CD4-positive, alpha-beta T cell (primary cell): Measurements from ENCODE around the gene GLB1L2. TPM values are rescaled to one million over a fixed set of nuclear protein-coding genes. Genes with fewer than 3 reads are reported as not detected.

ENCODE experiments used
- ATAC-seq: fragments of 200-7000 bp; cut with Tn5 transposase; one replicate; pipeline ENCODE4 v1.10.0; 2022; ENCODE audit warnings: mild to moderate bottlenecking; ENCODE audit not compliant: poor library complexity
- CTCF ChIA-PET: fragments of 350-600 bp; sonication (Branson Sonifier 250); formaldehyde crosslinking; loops from one replicate; lab custom pipeline; 2021; ENCODE audit warnings: antibody characterized with exemption, inconsistent platforms; lab: Charles Lee
- POLR2A ChIA-PET: fragments of 350-600 bp; sonication (Branson Sonifier 250); formaldehyde crosslinking; loops from one replicate; lab custom pipeline; 2021; ENCODE audit warnings: antibody characterized with exemption, inconsistent platforms; lab: Charles Lee
- DNase-seq, 14 experiments: peaks; one replicate each; pipeline ENCODE4 v3.0.0-alpha.2; 2013 to 2020; ENCODE audit warnings: mixed read lengths in 2 of 14
- H3K27ac ChIP-seq, 2 donors: one replicate each; pipeline versions ENCODE4 v1.5.1 to v1.7.0; 2013; ENCODE audit warnings: low read length in 2 of 2, low read depth in 1 of 2, mild to moderate bottlenecking in 1 of 2
- H3K27me3 ChIP-seq, 2 experiments: 1 replicate in 1 of 2; 2 replicates in 1 of 2; pipeline versions ENCODE4 v1.6.1 to v1.7.0; 2013; ENCODE audit warnings: low read length in 2 of 2, control low read depth in 1 of 2, mild to moderate bottlenecking in 1 of 2, moderate library complexity in 1 of 2; ENCODE audit not compliant: insufficient read depth in 2 of 2, control insufficient read depth in 1 of 2
- H3K36me3 ChIP-seq: one replicate; pipeline ENCODE4 v1.6.1; 2013; ENCODE audit warnings: low read length, control low read depth; ENCODE audit not compliant: insufficient read depth
- H3K4me1 ChIP-seq: one replicate; pipeline ENCODE4 v1.6.1; 2013; ENCODE audit warnings: low read length, control low read depth; ENCODE audit not compliant: insufficient read depth
- H3K4me3 ChIP-seq: one replicate; pipeline ENCODE4 v1.5.1; 2013; ENCODE audit warnings: mild to moderate bottlenecking, low read length, moderate library complexity
- H3K9me3 ChIP-seq, 2 experiments: 1 replicate in 1 of 2; 2 replicates in 1 of 2; pipeline versions ENCODE4 v1.6.1 to v1.7.0; 2013; ENCODE audit warnings: low read length in 2 of 2, mild to moderate bottlenecking in 2 of 2, control low read depth in 1 of 2, moderate library complexity in 1 of 2; ENCODE audit not compliant: control insufficient read depth in 1 of 2, insufficient read depth in 1 of 2
- H3K27ac Mint-ChIP-seq: one replicate; pipeline ENCODE4 v1.8.0; 2020; ENCODE audit warnings: mixed read lengths
- H3K27me3 Mint-ChIP-seq: one replicate; pipeline ENCODE4 v1.8.0; 2021; ENCODE audit warnings: mixed read lengths
- H3K36me3 Mint-ChIP-seq: one replicate; pipeline ENCODE4 v1.8.0; 2021; ENCODE audit warnings: low read depth, mixed read lengths
- H3K4me1 Mint-ChIP-seq: one replicate; pipeline ENCODE4 v1.8.0; 2021; ENCODE audit warnings: low read depth, mixed read lengths
- H3K4me3 Mint-ChIP-seq: one replicate; pipeline ENCODE4 v1.8.0; 2020; ENCODE audit warnings: mild to moderate bottlenecking, mixed read lengths
- H3K9me3 Mint-ChIP-seq: one replicate; pipeline ENCODE4 v1.8.0; 2020; ENCODE audit warnings: mixed read lengths
- CTCF ChIP-seq: fragments of 200-600 bp; IDR thresholded peaks from one replicate; pipeline ENCODE4 v1.8.0; 2022; ENCODE audit warnings: antibody characterized with exemption, mild to moderate bottlenecking
- intact Hi-C, 2 experiments: fragments of 100-400 bp; cut with DNase I in 1 of 2; cut with micrococcal nuclease in 1 of 2; formaldehyde crosslinking; loops; one replicate each; pipeline versions ENCODE4 v1.15.1 to v1.9.0; 2023 to 2025; cut with DNase I, micrococcal nuclease
- polyA plus RNA-seq, 2 donors: library from polyadenylated mRNA; unstranded; fragments of 120-200 nt; gene quantifications; one replicate each; pipeline ENCODE4 v1.2.1, GENCODE V29; 2013
- total RNA-seq, 174 experiments: library from RNA in 2 of 174; stranded (reverse) in 2 of 174; gene quantifications; one replicate each; pipeline ENCODE4 v1.2.3 and lab custom pipeline; 2021 to 2026

The GLB1L2 gene
- total RNA-seq (under 1 TPM; 0.59 to 0.63 TPM), total RNA-seq (lab: John Stamatoyannopoulos, UW) (0.57 to 38.4 (median 2.5) reads per million in 172 experiments)
- 0.73 TPM for polyA plus RNA-seq (2013, experiment 1 of 2)
- polyA plus RNA-seq (2013, experiment 2 of 2) = 0.64 TPM

GRCh38 chr11:134331354-134332188 is at the start of gene GLB1L2:
Gene GLB1L2, plus strand, starts transcription at chr11:134331988. Its CDS starts 74 bp downstream, at chr11:134332062.
- ChIA-PET CTCF (interaction anchor here (1.3 kb wide), 1 partner anchor 55 kb away, joined by 12 read pairs; the partner anchor contains the start of gene GLB1L3), POLR2A (no interaction called here)
- Histone ChIP-seq H3K4me1 (peaks cover 22% of the 10 kb centered on the region), H3K27me3 (peaks cover 0 to 4% of the 10 kb centered on the region in 2 experiments), H3K36me3 (no peaks in the 10 kb centered on the region), H3K9me3 (no peaks in the 10 kb centered on the region), H3K4me3 (peak within 1 kb of the TSS; percentile 80), H3K27ac (no peak within 1 kb of the TSS)
- peak within 1 kb of the TSS; percentile 93 for H3K4me3 Mint-ChIP-seq
- ATAC-seq = peak; percentile 91
- no peaks in the 10 kb centered on the region for H3K36me3 Mint-ChIP-seq
- intact Hi-C loops = loop anchor here (1.0 to 10.0 kb wide), 6 partner anchors 54 to 384 kb away; partner anchors contain the start of genes GLB1L3 (in 2 of the 2) and VPS26B (in 1 of the 2)
- peak; percentile 65 to 93 (median 77) for DNase-seq
- H3K4me1 Mint-ChIP-seq = peaks cover 19% of the 10 kb centered on the region
- no peak within 1 kb of the TSS for H3K27ac Mint-ChIP-seq
- no peak for TF ChIP-seq CTCF
- H3K27me3 Mint-ChIP-seq = peaks cover 36% of the 10 kb centered on the region
- no peaks in the 10 kb centered on the region for H3K9me3 Mint-ChIP-seq

- Histone ChIP-seq H3K9me3 (peaks cover 3 to 12% of the 10 kb centered on the region in 2 experiments), H3K27ac (no peak overlapping the region), H3K36me3 (no peaks in the 10 kb centered on the region), H3K4me3 (no peak overlapping the region), H3K27me3 (peaks cover 4 to 5% of the 10 kb centered on the region in 2 experiments), H3K4me1 (no peaks in the 10 kb centered on the region)
- POLR2A ChIA-PET = no interaction called here
- H3K36me3 Mint-ChIP-seq = no peaks in the 10 kb centered on the region
- ATAC-seq (no peak), DNase-seq (no peak)
- no peak for TF ChIP-seq CTCF
- peaks cover under 1% of the 10 kb centered on the region for H3K4me1 Mint-ChIP-seq
- no peak overlapping the region for H3K27ac Mint-ChIP-seq
- H3K4me3 Mint-ChIP-seq = no peak overlapping the region
- peaks cover under 1% of the 10 kb centered on the region for H3K27me3 Mint-ChIP-seq
- intact Hi-C loops = no loop called here
- H3K9me3 Mint-ChIP-seq = no peaks in the 10 kb centered on the region
- CTCF ChIA-PET = no interaction called here
These were observed 49.4 kb upstream of the GLB1L2 start for GRCh38 chr11:134282121-134283045.
